Glutamatergic neuron (in vitro differentiated cells): ENCODE results near the gene TSPAN9. TPM values are rescaled to one million over a fixed set of nuclear protein-coding genes. Genes with fewer than 3 reads are reported as not detected.
A peak's percentile ranks its signal among the peaks of the same experiment; 100 is the strongest.

Experiments
- DNase-seq: peaks from one replicate; pipeline ENCODE4 v3.0.0; 2022
- H3K27ac Mint-ChIP-seq: one replicate; pipeline ENCODE4 v1.8.0; 2020; ENCODE audit warnings: mild to moderate bottlenecking, mixed read lengths, inconsistent platforms; ENCODE audit not compliant: unreplicated experiment
- H3K27me3 Mint-ChIP-seq: one replicate; pipeline ENCODE4 v1.8.0; 2020; ENCODE audit warnings: mild to moderate bottlenecking, moderate library complexity, mixed read lengths, inconsistent platforms; ENCODE audit not compliant: unreplicated experiment
- H3K36me3 Mint-ChIP-seq: one replicate; pipeline ENCODE4 v1.8.0; 2020; ENCODE audit warnings: mild to moderate bottlenecking, mixed read lengths, inconsistent platforms; ENCODE audit not compliant: unreplicated experiment
- H3K4me1 Mint-ChIP-seq: one replicate; pipeline ENCODE4 v1.8.0; 2020; ENCODE audit warnings: mild to moderate bottlenecking, low read depth, mixed read lengths, inconsistent platforms; ENCODE audit not compliant: unreplicated experiment
- H3K4me3 Mint-ChIP-seq: one replicate; pipeline ENCODE4 v1.8.0; 2020; ENCODE audit warnings: mild to moderate bottlenecking, mixed read lengths, inconsistent platforms; ENCODE audit not compliant: unreplicated experiment
- H3K9me3 Mint-ChIP-seq: one replicate; pipeline ENCODE4 v1.8.0; 2020; ENCODE audit warnings: mild to moderate bottlenecking, moderate library complexity, mixed read lengths, inconsistent platforms; ENCODE audit not compliant: unreplicated experiment
- CTCF ChIP-seq: fragments of 200-600 bp; sonication (generic); IDR thresholded peaks from one replicate; pipeline ENCODE4 v1.5.0; 2021; ENCODE audit not compliant: partially characterized antibody, unreplicated experiment
- total RNA-seq: library from RNA; stranded (reverse); fragmentation: NEBNext Ultra II Directional; extraction: Animal tissue kit (Norgen Biotek cat#: 25700); gene quantifications from one replicate; pipeline ENCODE4 v1.2.1, GENCODE V29; 2021; ENCODE audit not compliant: unreplicated experiment

TSPAN9 gene
- total RNA-seq, 1 donor from 2014 or later: 142 TPM

- H3K9me3 Mint-ChIP-seq: no peaks in the 10 kb centered on the region
- DNase-seq: no peak
- H3K27me3 Mint-ChIP-seq: peaks cover 9% of the 10 kb centered on the region
- H3K4me1 Mint-ChIP-seq: peaks cover 55% of the 10 kb centered on the region
- peak overlapping the region; percentile 65 for H3K27ac Mint-ChIP-seq
- H3K36me3 Mint-ChIP-seq: peaks cover 5% of the 10 kb centered on the region
- H3K4me3 Mint-ChIP-seq: peak overlapping the region; percentile 27
- no peak for TF ChIP-seq CTCF
These were observed 39.1 kb downstream of the TSPAN9 start for GRCh38 chr12:3116106-3116844.

GRCh38 chr12:3117144-3117581, 40.0 kb downstream of the TSPAN9 start:
- H3K4me1 Mint-ChIP-seq: peaks cover 52% of the 10 kb centered on the region
- no peak for TF ChIP-seq CTCF
- peak overlapping the region; percentile 65 for H3K27ac Mint-ChIP-seq
- H3K4me3 Mint-ChIP-seq: peak overlapping the region; percentile 27
- H3K27me3 Mint-ChIP-seq: peaks cover 9% of the 10 kb centered on the region
- no peak for DNase-seq
- peaks cover 5% of the 10 kb centered on the region for H3K36me3 Mint-ChIP-seq
- H3K9me3 Mint-ChIP-seq: no peaks in the 10 kb centered on the region

GRCh38 chr12:3117591-3118015, 40.4 kb downstream of the TSPAN9 start:
- TF ChIP-seq CTCF: no peak
- Mint-ChIP-seq H3K4me1 (peaks cover 52% of the 10 kb centered on the region), H3K9me3 (no peaks in the 10 kb centered on the region)

GRCh38 chr12:3119192-3119755, 42.1 kb downstream of the TSPAN9 start:
- Mint-ChIP-seq H3K4me3 (no peak overlapping the region), H3K27ac (no peak overlapping the region), H3K36me3 (peaks cover 11% of the 10 kb centered on the region), H3K27me3 (peaks cover 9% of the 10 kb centered on the region), H3K9me3 (no peaks in the 10 kb centered on the region), H3K4me1 (peaks cover 44% of the 10 kb centered on the region)
- no peak for TF ChIP-seq CTCF
- no peak for DNase-seq

More at GRCh38 chr12:3117591-3118015, 40.4 kb downstream of the TSPAN9 start:
- Mint-ChIP-seq H3K27me3 (peaks cover 9% of the 10 kb centered on the region), H3K36me3 (peaks cover 5% of the 10 kb centered on the region), H3K27ac (peak overlapping the region; percentile 65), H3K4me3 (peak overlapping the region; percentile 52)
- no peak for DNase-seq
